Peyer's patch (tissue), 4 donors: ENCODE measurements around the gene MYO1D. TPM values are rescaled to one million over a fixed set of nuclear protein-coding genes. Genes with fewer than 3 reads are reported as not detected.

ENCODE experiments used
- DNase-seq, 3 donors: peaks; one replicate each; pipeline ENCODE4 v3.0.0-alpha.2; 2017 to 2019
- H3K27ac ChIP-seq, 4 donors: fragments of 200-600 bp; sonication (generic); one replicate each; pipeline ENCODE4 v1.5.1; 2016 to 2019
- H3K27me3 ChIP-seq, 2 donors: fragments of 200-600 bp; sonication (generic); one replicate each; pipeline ENCODE4 v1.5.1; 2019
- H3K36me3 ChIP-seq, 3 donors: fragments of 200-600 bp; sonication (generic); one replicate each; pipeline ENCODE4 v1.5.1; 2016 to 2019
- H3K4me1 ChIP-seq, 4 donors: fragments of 200-600 bp; sonication (generic); one replicate each; pipeline ENCODE4 v1.5.1; 2016 to 2019
- H3K4me3 ChIP-seq, 4 donors: fragments of 200-600 bp; sonication (generic); 1 replicate in 3 of 4; 2 replicates in 1 of 4; pipeline ENCODE4 v1.5.1; 2016 to 2019; ENCODE audit warnings: mild to moderate bottlenecking in 1 of 4
- H3K9me3 ChIP-seq, 4 donors: fragments of 200-600 bp; sonication (generic); one replicate each; pipeline ENCODE4 v1.5.1; 2016 to 2019; ENCODE audit warnings: mild to moderate bottlenecking in 1 of 4
- CTCF ChIP-seq, 6 experiments: fragments of 450-650 bp in 4 of 6; fragments of 200-600 bp in 2 of 6; sonication (generic) in 1 of 6; IDR thresholded peaks; one replicate each; pipeline ENCODE4 v1.5.1; 2017 to 2019; ENCODE audit warnings: antibody characterized with exemption in 6 of 6, mild to moderate bottlenecking in 3 of 6, moderate library complexity in 1 of 6
- POLR2A ChIP-seq, 2 donors: fragments of 450-650 bp; IDR thresholded peaks; one replicate each; pipeline ENCODE4 v1.5.1; 2017; ENCODE audit warnings: antibody characterized with exemption in 2 of 2, mild to moderate bottlenecking in 2 of 2, moderate library complexity in 2 of 2
- total RNA-seq, 4 donors: library from RNA; depleted of rRNA; stranded (reverse); fragments of >200 nt; gene quantifications; one replicate each; pipeline ENCODE4 v1.1.0, GENCODE V29; 2016

MYO1D gene
- total RNA-seq, 4 donors from 2014 or later: 148 to 340 (median 328) TPM

DNA sequence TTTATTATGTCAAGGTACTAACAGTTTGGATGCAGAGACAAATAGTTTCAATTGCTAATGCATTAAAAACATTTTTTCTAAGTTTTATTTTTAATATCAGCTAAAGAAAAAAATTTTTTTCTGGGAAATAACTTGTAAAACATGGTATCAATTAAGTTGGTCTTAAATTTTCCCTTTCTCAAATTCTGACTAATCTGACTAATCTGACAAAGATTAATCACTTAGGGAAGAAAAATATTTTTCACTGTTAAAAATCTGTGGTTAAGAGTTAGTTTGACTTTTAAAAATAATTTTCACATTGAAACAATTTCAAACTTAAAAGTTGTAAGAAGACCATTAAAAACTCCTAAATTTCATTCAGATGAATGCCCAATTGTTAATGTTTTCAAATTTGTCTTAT is 74.6 kb downstream of the MYO1D start:
- H3K36me3 ChIP-seq: no peaks in the 10 kb centered on the region
- no peak for DNase-seq
- TF ChIP-seq POLR2A (IDR thresholded peaks at IDR 0.05) (no peak), CTCF (IDR thresholded peaks at IDR 0.05) (no peak)

GRCh38 chr17:32801641-32802040 is 75.3 kb downstream of the MYO1D start:
- H3K9me3 ChIP-seq: no peaks in the 10 kb centered on the region
- no peak for TF ChIP-seq POLR2A (IDR thresholded peaks at IDR 0.05)
- no peak for TF ChIP-seq CTCF (IDR thresholded peaks at IDR 0.05)
- H3K36me3 ChIP-seq: no peaks in the 10 kb centered on the region
- no peak overlapping the region for H3K27ac ChIP-seq
- no peak overlapping the region for H3K4me3 ChIP-seq
- no peaks in the 10 kb centered on the region for H3K4me1 ChIP-seq
- DNase-seq: no peak
- H3K27me3 ChIP-seq: no peaks in the 10 kb centered on the region

More for the DNA sequence above, 74.6 kb downstream of the MYO1D start:
- Histone ChIP-seq H3K27me3 (no peaks in the 10 kb centered on the region), H3K4me3 (no peak overlapping the region), H3K27ac (no peak overlapping the region), H3K4me1 (no peaks in the 10 kb centered on the region), H3K9me3 (no peaks in the 10 kb centered on the region)

- Histone ChIP-seq H3K4me1 (no peaks in the 10 kb centered on the region), H3K27me3 (no peaks in the 10 kb centered on the region), H3K27ac (no peak overlapping the region), H3K4me3 (no peak overlapping the region), H3K9me3 (no peaks in the 10 kb centered on the region), H3K36me3 (no peaks in the 10 kb centered on the region)
- no peak for DNase-seq
- TF ChIP-seq POLR2A (IDR thresholded peaks at IDR 0.05) (no peak), CTCF (IDR thresholded peaks at IDR 0.05) (no peak)
Observed at GRCh38 chr17:32801193-32801592, 75.7 kb downstream of the MYO1D start.

- no peak for DNase-seq
- H3K27ac ChIP-seq: no peak overlapping the region
- no peaks in the 10 kb centered on the region for H3K27me3 ChIP-seq
- TF ChIP-seq POLR2A (IDR thresholded peaks at IDR 0.05) (no peak), CTCF (IDR thresholded peaks at IDR 0.05) (no peak)
- no peaks in the 10 kb centered on the region for H3K36me3 ChIP-seq
- peaks cover 0 to 7% (median under 1%) of the 10 kb centered on the region in 4 donors for H3K4me1 ChIP-seq
- no peak overlapping the region for H3K4me3 ChIP-seq
- no peaks in the 10 kb centered on the region for H3K9me3 ChIP-seq
Observed at GRCh38 chr17:32798938-32799337, 78.0 kb downstream of the MYO1D start.

DNA sequence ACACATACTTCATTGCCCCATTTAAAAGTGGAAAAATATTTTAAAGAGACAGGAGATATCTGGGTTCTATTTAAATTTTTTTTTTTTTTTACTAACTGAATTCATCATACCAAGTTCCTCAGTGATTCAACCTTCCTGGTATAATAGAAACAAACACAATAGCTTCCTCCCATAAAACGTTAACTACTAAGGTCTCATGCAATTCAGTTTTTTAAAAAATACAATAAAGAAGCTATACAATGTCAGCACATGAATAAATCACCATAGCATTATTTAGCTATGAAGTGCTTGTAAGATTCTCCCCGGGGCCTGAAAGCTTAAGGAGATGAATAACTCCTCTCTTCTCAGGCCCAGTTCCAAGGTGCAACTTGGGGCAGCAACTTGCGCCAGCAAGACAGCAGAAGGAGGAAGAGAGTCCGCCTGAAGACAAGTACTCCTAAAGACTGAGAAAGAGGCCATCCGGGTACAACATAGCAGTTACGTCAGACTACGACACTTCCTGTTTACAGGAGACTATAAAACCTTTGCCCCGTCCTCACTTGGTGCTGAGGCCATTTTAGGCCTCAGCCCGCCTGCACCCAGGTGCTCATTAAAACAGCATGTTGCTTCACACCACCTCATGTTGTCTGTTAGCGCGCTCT is 81.5 kb downstream of the MYO1D start:
- Histone ChIP-seq H3K4me3 (peak overlapping the region in 1 of 4 donors; percentile 20), H3K4me1 (peaks cover 0 to 9% (median 2%) of the 10 kb centered on the region in 4 donors), H3K9me3 (no peaks in the 10 kb centered on the region), H3K27me3 (no peaks in the 10 kb centered on the region), H3K27ac (peak overlapping the region in 3 of 4 donors; percentile 50 to 83 (median 80)), H3K36me3 (no peaks in the 10 kb centered on the region)
- peak in 2 of 3 donors; percentile 56 to 60 for DNase-seq
- peak in 2 of 6 experiments; percentile 52 to 61 for TF ChIP-seq CTCF (IDR thresholded peaks at IDR 0.05)
- TF ChIP-seq POLR2A (IDR thresholded peaks at IDR 0.05): peak in 1 of 2 donors; percentile 35
